SU-DHL-6 (cell line): Measurements from ENCODE around the gene C19orf38.

Experiments
- EZH2phosphoT487 ChIP-seq: fragments of 200-600 bp; sonication (generic), shearing (Covaris generic); conservative IDR thresholded peaks from 2 replicates; pipeline ENCODE4 v1.6.1; 2018; ENCODE audit warnings: mild to moderate bottlenecking, antibody characterized with exemption, low read length, moderate library complexity, mixed read lengths
- TF ChIP-seq, protein P1 (sequence below): fragments of 200-600 bp; sonication (generic); IDR thresholded peaks from one replicate; pipeline ENCODE4 v1.5.1; 2017; ENCODE audit warnings: antibody characterized with exemption, mild to moderate bottlenecking, low read length, moderate library complexity; ENCODE audit not compliant: insufficient read depth, poor library complexity, severe bottlenecking

DNA sequence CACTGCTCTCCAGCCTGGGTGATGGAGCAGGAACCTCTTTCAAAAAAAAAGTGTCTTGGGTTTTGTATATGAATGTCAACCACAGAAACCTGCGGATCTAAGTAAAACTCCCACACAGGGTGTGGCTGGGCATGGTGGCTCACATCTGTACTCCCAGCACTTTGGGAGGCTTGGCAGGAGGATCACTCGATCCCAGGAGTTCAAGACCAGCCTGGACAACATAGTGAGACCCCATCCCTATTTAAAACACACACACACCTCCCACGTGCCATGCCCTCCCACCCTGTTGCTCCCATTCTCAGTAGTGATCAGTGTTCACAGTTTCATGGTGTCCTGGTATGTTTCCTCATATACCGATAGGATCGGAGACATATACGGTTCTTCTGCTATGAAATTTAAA is 21.4 kb upstream of the C19orf38 start:
- TF ChIP-seq, protein P1, sequence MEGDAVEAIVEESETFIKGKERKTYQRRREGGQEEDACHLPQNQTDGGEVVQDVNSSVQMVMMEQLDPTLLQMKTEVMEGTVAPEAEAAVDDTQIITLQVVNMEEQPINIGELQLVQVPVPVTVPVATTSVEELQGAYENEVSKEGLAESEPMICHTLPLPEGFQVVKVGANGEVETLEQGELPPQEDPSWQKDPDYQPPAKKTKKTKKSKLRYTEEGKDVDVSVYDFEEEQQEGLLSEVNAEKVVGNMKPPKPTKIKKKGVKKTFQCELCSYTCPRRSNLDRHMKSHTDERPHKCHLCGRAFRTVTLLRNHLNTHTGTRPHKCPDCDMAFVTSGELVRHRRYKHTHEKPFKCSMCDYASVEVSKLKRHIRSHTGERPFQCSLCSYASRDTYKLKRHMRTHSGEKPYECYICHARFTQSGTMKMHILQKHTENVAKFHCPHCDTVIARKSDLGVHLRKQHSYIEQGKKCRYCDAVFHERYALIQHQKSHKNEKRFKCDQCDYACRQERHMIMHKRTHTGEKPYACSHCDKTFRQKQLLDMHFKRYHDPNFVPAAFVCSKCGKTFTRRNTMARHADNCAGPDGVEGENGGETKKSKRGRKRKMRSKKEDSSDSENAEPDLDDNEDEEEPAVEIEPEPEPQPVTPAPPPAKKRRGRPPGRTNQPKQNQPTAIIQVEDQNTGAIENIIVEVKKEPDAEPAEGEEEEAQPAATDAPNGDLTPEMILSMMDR, result no peak
- TF ChIP-seq EZH2phosphoT487, result no peak
